HEK293T (cell line): ENCODE results near the gene TANC1.

Experiments used
- ARNT ChIP-seq: fragments of 450-650 bp; IDR thresholded peaks from 2 replicates; pipeline ENCODE4 v1.6.1; 2017; ENCODE audit warnings: mild to moderate bottlenecking
- BHLHE40 ChIP-seq: fragments of 450-650 bp; IDR thresholded peaks from 2 replicates; pipeline ENCODE4 v1.6.1; 2016; ENCODE audit warnings: mild to moderate bottlenecking, moderate library complexity, borderline replicate concordance
- FOXA1 ChIP-seq: fragments of 450-650 bp; IDR thresholded peaks from 2 replicates; pipeline ENCODE4 v1.6.1; 2016; ENCODE audit warnings: mild to moderate bottlenecking
- FOXM1 ChIP-seq: fragments of 450-650 bp; IDR thresholded peaks from 2 replicates; pipeline ENCODE4 v1.6.1; 2017; ENCODE audit warnings: mild to moderate bottlenecking, borderline replicate concordance
- PKNOX1 ChIP-seq: fragments of 450-650 bp; IDR thresholded peaks from 2 replicates; pipeline ENCODE4 v1.6.1; 2016
- SP1 ChIP-seq: fragments of 450-650 bp; IDR thresholded peaks from 2 replicates; pipeline ENCODE4 v1.6.1; 2017
- TARDBP ChIP-seq: fragments of 450-650 bp; IDR thresholded peaks from 2 replicates; pipeline ENCODE4 v1.6.1; 2016
- ZNF384 ChIP-seq: fragments of 450-650 bp; IDR thresholded peaks from 2 replicates; pipeline ENCODE4 v1.6.1; 2016

GRCh38 chr2:159227467-159227866 lies 259.0 kb downstream of the TANC1 start:
- TF ChIP-seq FOXM1 (no peak), FOXA1 (no peak), SP1 (no peak), TARDBP (no peak), ARNT (no peak), BHLHE40 (no peak), ZNF384 (no peak), PKNOX1 (no peak)
